Loucy (cell line): Measurements from ENCODE around the gene HIC2.
"Not testable (repeated sequence)": the region's sequence is repeated elsewhere in the genome, so short reads cannot be mapped to it uniquely, and the experiment has no call there.

ENCODE experiments used
- H2AFZ ChIP-seq: fragments of 200-600 bp; sonication (generic); 2 replicates; pipeline ENCODE4 v1.6.0; 2016; ENCODE audit warnings: antibody characterized with exemption, mild to moderate bottlenecking, low read length, moderate library complexity
- H3F3A ChIP-seq: fragments of 200-600 bp; 2 replicates; pipeline ENCODE4 v1.6.0; 2016; ENCODE audit warnings: antibody characterized with exemption, low read depth, mild to moderate bottlenecking
- H3K27me3 ChIP-seq: fragments of 200-600 bp; sonication (generic); 2 replicates; pipeline ENCODE4 v1.6.1; 2014; ENCODE audit warnings: low read length, mild to moderate bottlenecking; ENCODE audit not compliant: insufficient read depth, poor library complexity, severe bottlenecking
- H3K36me3 ChIP-seq: fragments of 200-600 bp; sonication (generic); 2 replicates; pipeline ENCODE4 v1.6.1; 2016; ENCODE audit warnings: low read length; ENCODE audit not compliant: insufficient read depth
- H3K4me1 ChIP-seq: fragments of 200-600 bp; sonication (generic); 2 replicates; pipeline ENCODE4 v1.5.1; 2014; ENCODE audit warnings: low read length, mild to moderate bottlenecking; ENCODE audit not compliant: insufficient read depth, poor library complexity, severe bottlenecking
- H3K4me2 ChIP-seq: fragments of 200-600 bp; sonication (generic); 2 replicates; pipeline ENCODE4 v1.6.0; 2014; ENCODE audit warnings: antibody characterized with exemption, low read length, low read depth, mild to moderate bottlenecking; ENCODE audit not compliant: poor library complexity, severe bottlenecking
- H3K4me3 ChIP-seq: fragments of 200-600 bp; sonication (generic); 2 replicates; pipeline ENCODE4 v1.5.1; 2014; ENCODE audit warnings: low read length, mild to moderate bottlenecking, mixed read lengths; ENCODE audit not compliant: poor library complexity, severe bottlenecking
- H3K79me2 ChIP-seq: fragments of 200-600 bp; sonication (generic); 2 replicates; pipeline ENCODE4 v1.6.1; 2014; ENCODE audit warnings: low read length; ENCODE audit not compliant: insufficient read depth
- H3K9ac ChIP-seq: fragments of 200-600 bp; sonication (generic); 2 replicates; pipeline ENCODE4 v1.6.0; 2014; ENCODE audit warnings: mild to moderate bottlenecking, low read depth, low read length, moderate library complexity; ENCODE audit not compliant: poor library complexity, severe bottlenecking
- H3K9me2 ChIP-seq: fragments of 200-600 bp; sonication (generic); replicated peaks from 2 replicates; pipeline ENCODE4 v1.6.1; 2016; ENCODE audit warnings: low read depth, low read length, mixed read lengths
- H3K9me3 ChIP-seq: fragments of 200-600 bp; sonication (generic); 2 replicates; pipeline ENCODE4 v1.6.1; 2014; ENCODE audit warnings: mild to moderate bottlenecking, antibody characterized with exemption, low read length, low read depth; ENCODE audit not compliant: insufficient read depth
- H4K20me1 ChIP-seq: fragments of 200-600 bp; sonication (generic); 2 replicates; pipeline ENCODE4 v1.6.0; 2014; ENCODE audit warnings: antibody characterized with exemption, low read length, mild to moderate bottlenecking; ENCODE audit not compliant: insufficient read depth, poor library complexity, severe bottlenecking

The HIC2 gene

DNA sequence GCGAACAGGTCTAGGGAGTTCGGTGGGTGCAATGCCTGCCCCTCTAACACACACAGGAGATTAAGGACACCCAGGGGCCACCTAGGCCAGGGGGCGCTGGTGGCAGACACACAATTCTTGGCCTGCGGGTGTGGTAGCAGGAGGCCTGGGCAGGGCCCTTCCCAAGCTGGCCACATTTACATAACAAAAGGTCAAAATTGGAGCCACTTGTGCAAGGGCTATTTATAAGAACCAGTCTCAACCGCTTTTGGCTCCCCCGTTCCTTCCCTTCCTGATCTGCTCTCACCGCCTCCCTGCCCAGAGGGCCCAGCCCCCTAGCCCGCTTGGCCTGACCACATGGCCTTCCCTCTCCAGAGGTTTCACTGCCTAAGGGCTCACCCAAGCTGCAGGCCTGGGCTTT is 75.1 kb downstream of the HIC2 start:
- not testable (repeated sequence) for H3K79me2 ChIP-seq, H3K9me3 ChIP-seq, H3K9ac ChIP-seq, H2AFZ ChIP-seq, H3F3A ChIP-seq, H3K4me3 ChIP-seq, H3K36me3 ChIP-seq, H3K27me3 ChIP-seq, H4K20me1 ChIP-seq, H3K4me2 ChIP-seq, H3K4me1 ChIP-seq, H3K9me2 ChIP-seq

- H3K79me2 ChIP-seq, H3K4me2 ChIP-seq, H3K36me3 ChIP-seq, H3K4me1 ChIP-seq, H2AFZ ChIP-seq, H4K20me1 ChIP-seq, H3K9me3 ChIP-seq, H3F3A ChIP-seq, H3K9ac ChIP-seq, H3K4me3 ChIP-seq, H3K9me2 ChIP-seq, H3K27me3 ChIP-seq: not testable (repeated sequence)
Measured at GRCh38 chr22:21493789-21494782, 76.9 kb downstream of the HIC2 start.

DNA sequence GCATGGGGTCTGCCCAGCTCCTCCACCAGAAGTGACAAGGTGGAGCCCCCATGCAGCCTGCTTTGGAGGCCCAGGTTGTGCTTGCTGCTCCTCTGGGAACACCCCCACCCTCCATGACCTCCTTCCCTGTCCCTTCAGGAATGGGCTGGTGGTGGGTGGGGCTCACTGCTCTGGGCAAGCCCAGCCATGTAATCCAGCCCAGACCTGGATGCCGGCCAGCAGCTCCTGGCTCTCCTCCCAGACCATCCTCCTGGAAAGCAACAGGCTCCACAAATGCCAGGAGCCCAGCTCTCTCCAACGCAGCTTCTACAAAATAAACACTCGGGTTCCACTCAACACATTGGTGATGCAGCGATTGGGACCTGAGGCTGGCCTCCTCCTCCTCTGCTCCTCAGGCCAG is 80.8 kb downstream of the HIC2 start:
- H3K4me3 ChIP-seq, H2AFZ ChIP-seq, H4K20me1 ChIP-seq, H3K4me1 ChIP-seq, H3K9me3 ChIP-seq, H3K36me3 ChIP-seq, H3K9me2 ChIP-seq, H3F3A ChIP-seq, H3K4me2 ChIP-seq, H3K79me2 ChIP-seq, H3K9ac ChIP-seq, H3K27me3 ChIP-seq: not testable (repeated sequence)

DNA sequence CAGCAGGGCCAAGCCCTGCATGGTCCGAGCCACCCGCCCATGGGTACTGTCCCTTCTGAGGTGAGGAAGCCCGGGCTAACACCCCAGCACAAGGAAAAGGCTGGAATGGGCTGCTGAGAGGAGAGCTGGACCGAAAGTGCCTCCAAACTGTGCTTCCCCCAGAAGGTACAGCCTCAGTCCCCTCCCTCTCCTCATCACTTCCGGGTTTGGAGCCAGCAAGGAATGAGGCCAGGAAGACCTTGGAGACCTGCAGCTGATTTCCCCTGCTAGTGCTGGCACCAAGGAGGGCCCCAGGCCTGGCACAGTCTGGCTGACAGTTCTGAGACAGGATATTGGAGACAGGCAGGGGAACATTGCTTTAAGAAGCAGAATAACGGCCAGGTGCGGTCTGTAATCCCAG is 81.3 kb downstream of the HIC2 start:
- not testable (repeated sequence) for H3K9me2 ChIP-seq, H3K9ac ChIP-seq, H3K9me3 ChIP-seq, H3K79me2 ChIP-seq, H3K4me1 ChIP-seq, H3F3A ChIP-seq, H3K4me2 ChIP-seq, H4K20me1 ChIP-seq, H3K4me3 ChIP-seq, H3K36me3 ChIP-seq, H3K27me3 ChIP-seq, H2AFZ ChIP-seq

GRCh38 chr22:21499623-21500506 is 82.7 kb downstream of the HIC2 start:
- not testable (repeated sequence) for H3F3A ChIP-seq, H4K20me1 ChIP-seq, H3K9ac ChIP-seq, H3K9me3 ChIP-seq, H3K9me2 ChIP-seq, H3K79me2 ChIP-seq, H3K4me2 ChIP-seq, H3K4me3 ChIP-seq, H3K4me1 ChIP-seq, H3K27me3 ChIP-seq, H2AFZ ChIP-seq, H3K36me3 ChIP-seq
